OCI-LY7 (cell line): ENCODE data around the gene TKT. TPM values are rescaled to one million over a fixed set of nuclear protein-coding genes. Genes with fewer than 3 reads are reported as not detected.

Experiments used
- BruUV-seq: library from RNA; stranded (reverse); fragments of 400-500 nt; replicated peaks from 2 replicates; lab custom pipeline; 2021; lab: Mats Ljungman, UMichigan
- CTCF ChIA-PET: fragments of 300-600 bp; sonication (Branson Sonifier 250); formaldehyde crosslinking; loops from one replicate; lab custom pipeline; 2022; ENCODE audit warnings: antibody characterized with exemption; ENCODE audit not compliant: unreplicated experiment; lab: Charles Lee
- POLR2A ChIA-PET: fragments of 300-600 bp; sonication (Branson Sonifier 250); formaldehyde crosslinking; loops from one replicate; lab custom pipeline; 2022; ENCODE audit warnings: antibody characterized with exemption; lab: Charles Lee
- DNase-seq: peaks from one replicate; pipeline ENCODE4 v3.0.0-alpha.2; 2015; ENCODE audit warnings: low spot score
- H2AFZ ChIP-seq: fragments of 200-600 bp; sonication (generic), shearing (Covaris generic); 2 replicates; pipeline ENCODE4 v1.6.1; 2014; ENCODE audit warnings: mild to moderate bottlenecking, antibody characterized with exemption, low read length, moderate library complexity
- H3K27ac ChIP-seq: fragments of 200-600 bp; sonication (generic); 2 replicates; pipeline ENCODE4 v1.5.1; 2014; ENCODE audit warnings: mixed run types, low read depth, mild to moderate bottlenecking, moderate library complexity, low read length, inconsistent platforms; ENCODE audit not compliant: poor library complexity, severe bottlenecking
- H3K36me3 ChIP-seq: fragments of 200-600 bp; sonication (generic); 2 replicates; pipeline ENCODE4 v1.6.1; 2014; ENCODE audit warnings: mild to moderate bottlenecking, antibody characterized with exemption, low read length, moderate library complexity, mixed read lengths; ENCODE audit not compliant: insufficient read depth
- H3K4me1 ChIP-seq: fragments of 200-600 bp; sonication (generic); 2 replicates; pipeline ENCODE4 v1.5.1; 2014; ENCODE audit warnings: mild to moderate bottlenecking, low read length; ENCODE audit not compliant: insufficient read depth, poor library complexity, severe bottlenecking
- H3K4me2 ChIP-seq: fragments of 200-600 bp; sonication (generic); 2 replicates; pipeline ENCODE4 v1.6.1; 2014; ENCODE audit warnings: mild to moderate bottlenecking, low read length
- H3K4me3 ChIP-seq: fragments of 200-600 bp; sonication (generic); 2 replicates; pipeline ENCODE4 v1.5.1; 2014; ENCODE audit warnings: mild to moderate bottlenecking, low read depth, low read length; ENCODE audit not compliant: poor library complexity, severe bottlenecking
- H3K79me2 ChIP-seq: fragments of 200-600 bp; sonication (generic); 2 replicates; pipeline ENCODE4 v1.6.1; 2016; ENCODE audit warnings: low read depth, mild to moderate bottlenecking, low read length, moderate library complexity, mixed read lengths; ENCODE audit not compliant: insufficient read depth
- H3K9me2 ChIP-seq: fragments of 200-600 bp; sonication (generic); 2 replicates; pipeline ENCODE4 v1.6.1; 2016; ENCODE audit warnings: mild to moderate bottlenecking, low read length, mixed read lengths; ENCODE audit not compliant: insufficient read depth
- H3K9me3 ChIP-seq: fragments of 200-600 bp; sonication (generic); 2 replicates; pipeline ENCODE4 v1.6.1; 2014; ENCODE audit warnings: mild to moderate bottlenecking, mixed run types, low read length, mixed read lengths
- H4K20me1 ChIP-seq: fragments of 200-600 bp; sonication (generic); 2 replicates; pipeline ENCODE4 v1.6.1; 2014; ENCODE audit warnings: mild to moderate bottlenecking, antibody characterized with exemption, low read length, moderate library complexity, mixed read lengths; ENCODE audit not compliant: insufficient read depth
- CTCF ChIP-seq: fragments of 200-600 bp; sonication (generic); conservative IDR thresholded peaks from 2 replicates; pipeline ENCODE4 v1.5.1; 2014; ENCODE audit warnings: mild to moderate bottlenecking, antibody characterized with exemption, low read length, moderate library complexity, mixed read lengths
- EZH2phosphoT487 ChIP-seq: fragments of 200-600 bp; sonication (generic); IDR thresholded peaks from 2 replicates; pipeline ENCODE4 v1.6.1; 2018; ENCODE audit warnings: low read depth, borderline replicate concordance, mild to moderate bottlenecking, mixed run types, antibody characterized with exemption, low read length, moderate library complexity, mixed read lengths
- intact Hi-C: fragments of 100-400 bp; cut with micrococcal nuclease; formaldehyde crosslinking; loops from one replicate; pipeline ENCODE4 v1.10.0; 2022; ENCODE audit not compliant: unreplicated experiment
- total RNA-seq, 2 experiments: library from RNA; depleted of rRNA in 1 of 2; stranded (reverse); fragments of >200 nt in 1 of 2; shearing (Covaris generic) in 1 of 2; gene quantifications; 2 replicates each; pipeline ENCODE4 v1.2.3, GENCODE V29; 2014 to 2022

Gene TKT
- total RNA-seq, 2 experiments from 2014 or later: 325 to 386 TPM

- DNase-seq: no peak
- H3K9me3 ChIP-seq: no peaks in the 10 kb centered on the region
- peaks cover 81% of the 10 kb centered on the region for H3K36me3 ChIP-seq
- no peaks in the 10 kb centered on the region for H3K9me2 ChIP-seq
- no peak overlapping the region for H3K4me2 ChIP-seq
- ChIA-PET CTCF (no interaction called here), POLR2A (no interaction called here)
- peaks cover 5% of the 10 kb centered on the region for H3K4me1 ChIP-seq
- intact Hi-C loops: no loop called here
- no peaks in the 10 kb centered on the region for H3K79me2 ChIP-seq
- no peak overlapping the region for H3K4me3 ChIP-seq
- H2AFZ ChIP-seq: no peak overlapping the region
- H3K27ac ChIP-seq: no peak overlapping the region
- no peaks in the 10 kb centered on the region for H4K20me1 ChIP-seq
- BruUV-seq: no TSS peak
- TF ChIP-seq EZH2phosphoT487: no peak
- TF ChIP-seq CTCF: no peak
Observed at GRCh38 chr3:53223025-53223424, 32.8 kb downstream of the TKT start.

GRCh38 chr3:53222183-53222901 is 33.5 kb downstream of the TKT start:
- Histone ChIP-seq H3K9me2 (no peaks in the 10 kb centered on the region), H2AFZ (no peak overlapping the region), H3K27ac (no peak overlapping the region), H3K4me3 (no peak overlapping the region), H4K20me1 (no peaks in the 10 kb centered on the region), H3K36me3 (peaks cover 80% of the 10 kb centered on the region), H3K9me3 (no peaks in the 10 kb centered on the region), H3K4me2 (no peak overlapping the region), H3K4me1 (peaks cover 11% of the 10 kb centered on the region), H3K79me2 (no peaks in the 10 kb centered on the region)
- TF ChIP-seq CTCF (no peak), EZH2phosphoT487 (no peak)
- no peak for DNase-seq
- ChIA-PET CTCF (interaction anchor here (0.5 kb wide), 1 partner anchor 13 kb away, joined by 4 read pairs; no protein-coding TSS in a partner anchor), POLR2A (no interaction called here)
- BruUV-seq: TSS peak; percentile 40
- intact Hi-C loops: no loop called here

- CTCF ChIA-PET: no interaction called here
- intact Hi-C loops: loop anchor here (2.0 kb wide), 1 partner anchor 107 kb away; no protein-coding TSS in a partner anchor
- Histone ChIP-seq H3K9me2 (no peaks in the 10 kb centered on the region), H3K4me1 (peaks cover 11% of the 10 kb centered on the region), H4K20me1 (no peaks in the 10 kb centered on the region), H3K9me3 (no peaks in the 10 kb centered on the region), H3K4me3 (no peak overlapping the region), H3K36me3 (peaks cover 80% of the 10 kb centered on the region), H2AFZ (no peak overlapping the region), H3K79me2 (no peaks in the 10 kb centered on the region), H3K4me2 (no peak overlapping the region), H3K27ac (no peak overlapping the region)
- DNase-seq: no peak
- POLR2A ChIA-PET: interaction anchor here (0.6 to 1.0 kb wide), 2 partner anchors 13 to 127 kb away, joined by 3 read pairs; no protein-coding TSS in a partner anchor
- TF ChIP-seq CTCF (no peak), EZH2phosphoT487 (no peak)
- no TSS peak for BruUV-seq
Observed at GRCh38 chr3:53221827-53222182, 34.0 kb downstream of the TKT start.
